RWPE1 (cell line): ENCODE data around the gene WWOX.

Source experiments
- CTCF ChIA-PET: fragments of 350-600 bp; sonication (Branson Sonifier 250); formaldehyde crosslinking; extraction: SDS; loops from one replicate; lab custom pipeline; 2021; lab: Yijun Ruan, JAX
- POLR2A ChIA-PET: fragments of 400-600 bp; formaldehyde crosslinking; extraction: SDS; loops from one replicate; lab custom pipeline; 2020; ENCODE audit warnings: antibody characterized with exemption; ENCODE audit not compliant: low non-redundant PET; lab: Yijun Ruan, JAX
- DNase-seq: peaks from one replicate; pipeline ENCODE4 v3.0.0; 2012; ENCODE audit warnings: low spot score
- H3K27ac ChIP-seq: fragments of 450-650 bp; 2 replicates; pipeline ENCODE4 v1.5.1; 2017
- CTCF ChIP-seq: fragments of 450-650 bp; conservative IDR thresholded peaks from 2 replicates; pipeline ENCODE4 v1.5.1; 2017; ENCODE audit warnings: low read depth, mild to moderate bottlenecking

WWOX gene

DNA sequence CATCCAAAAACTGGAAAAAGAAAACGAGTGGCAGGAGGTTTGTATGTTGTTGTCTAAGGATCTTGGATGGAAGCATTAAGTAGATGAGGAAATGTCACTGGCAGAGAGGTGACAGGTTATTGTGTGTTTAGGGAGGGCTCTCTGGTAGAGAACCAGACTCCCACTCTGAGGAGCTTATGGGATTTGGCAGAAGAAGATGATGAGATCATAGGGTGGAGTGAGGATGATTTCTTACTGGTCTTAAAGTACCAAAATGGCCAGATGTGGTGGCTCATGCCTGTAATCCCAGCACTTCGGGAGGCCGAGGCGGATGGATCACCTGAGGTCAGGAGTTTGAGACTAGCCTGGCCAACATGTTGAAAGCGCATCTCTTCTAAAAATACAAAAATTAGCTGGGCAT, 9.0 kb downstream of the WWOX start:
- no peak overlapping the region for H3K27ac ChIP-seq
- DNase-seq, result no peak
- ChIA-PET POLR2A (no interaction called here), CTCF (no interaction called here)
- no peak for TF ChIP-seq CTCF

GRCh38 chr16:78113258-78113657, 13.8 kb downstream of the WWOX start:
- ChIA-PET CTCF (no interaction called here), POLR2A (no interaction called here)
- H3K27ac ChIP-seq, result no peak overlapping the region

DNA sequence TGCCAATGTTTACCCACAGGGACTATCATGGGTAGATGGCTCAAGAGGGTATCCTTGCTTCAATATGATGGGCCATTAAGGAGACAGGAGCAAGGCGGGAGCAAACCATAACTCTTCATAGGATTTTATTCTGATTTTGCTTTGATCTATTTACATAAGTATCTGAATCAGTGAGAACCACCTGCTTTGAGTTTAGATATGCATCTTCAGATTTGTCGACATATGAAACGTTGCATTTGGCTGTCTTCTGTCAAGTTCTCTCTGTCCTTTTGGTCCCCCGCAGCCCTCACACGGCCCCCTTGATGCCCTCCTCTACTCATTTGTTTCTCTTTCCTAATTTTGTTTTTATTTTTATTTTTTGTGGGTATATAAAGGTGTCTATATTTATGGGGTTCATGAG, 16.2 kb downstream of the WWOX start:
- DNase-seq, result no peak
- ChIA-PET POLR2A (no interaction called here), CTCF (no interaction called here)
- H3K27ac ChIP-seq, result no peak overlapping the region
- TF ChIP-seq CTCF, result no peak

More at GRCh38 chr16:78113258-78113657, 13.8 kb downstream of the WWOX start:
- no peak for DNase-seq
- TF ChIP-seq CTCF, result no peak

DNA sequence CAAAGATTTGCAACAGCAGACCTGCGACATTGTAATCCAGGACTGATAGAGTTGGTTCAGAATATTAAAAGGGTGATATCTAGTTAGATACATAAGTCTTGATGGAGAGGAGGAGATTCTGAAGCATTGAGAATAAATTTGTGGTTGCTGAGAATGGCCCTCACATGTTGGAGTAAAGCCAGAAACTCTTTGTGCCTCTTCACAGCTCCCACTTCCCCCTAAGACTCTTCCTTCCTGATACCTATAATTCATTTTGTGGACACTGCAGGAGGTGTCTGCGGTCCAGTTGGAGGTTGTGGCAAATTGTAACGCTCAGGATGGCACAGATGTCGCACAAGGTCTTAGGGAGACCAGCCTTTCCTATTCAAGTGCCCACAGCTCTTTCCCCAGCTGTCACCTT, 17.5 kb downstream of the WWOX start:
- DNase-seq, result no peak
- TF ChIP-seq CTCF, result no peak
- ChIA-PET POLR2A (interaction anchor here (0.6 kb wide), 1 partner anchor 1100 kb away, joined by 3 read pairs; no protein-coding TSS in a partner anchor), CTCF (no interaction called here)
- no peak overlapping the region for H3K27ac ChIP-seq

DNA sequence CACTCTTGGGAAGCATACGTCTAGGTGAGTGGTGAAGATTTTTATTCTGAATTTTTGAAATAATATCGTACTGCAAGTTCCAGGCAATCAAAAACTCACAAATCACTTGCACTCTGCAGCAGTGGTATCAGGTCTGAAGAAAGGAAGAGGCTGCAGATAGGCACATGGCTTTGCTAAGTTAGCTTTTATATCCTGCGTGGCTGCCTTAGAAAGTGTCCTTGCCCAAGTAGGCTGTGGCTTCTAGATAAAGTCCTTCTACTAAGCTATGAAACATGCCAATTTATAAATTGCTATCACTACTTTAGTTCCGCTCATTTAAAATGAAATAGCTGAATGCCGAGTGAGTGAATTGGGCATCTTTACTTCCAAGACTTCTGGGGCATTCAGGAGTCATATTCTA, 17.9 kb downstream of the WWOX start:
- ChIA-PET CTCF (no interaction called here), POLR2A (no interaction called here)
- no peak for DNase-seq
- TF ChIP-seq CTCF, result no peak
- no peak overlapping the region for H3K27ac ChIP-seq

GRCh38 chr16:78118469-78119025, 19.1 kb downstream of the WWOX start:
- POLR2A ChIA-PET, result no interaction called here
- CTCF ChIA-PET, result interaction anchor here (0.5 to 0.6 kb wide), 2 partner anchors 756 to 757 kb away, joined by 3 to 4 read pairs; no protein-coding TSS in a partner anchor
- TF ChIP-seq CTCF, result no peak
- H3K27ac ChIP-seq, result no peak overlapping the region
- DNase-seq, result no peak
